Suprapubic skin (tissue), 3 donors: ENCODE measurements around the gene KIF16B.

ENCODE experiments used
- CTCF ChIP-seq, 2 donors: fragments of 200-600 bp in 1 of 2; fragments of 450-650 bp in 1 of 2; sonication (generic) in 1 of 2; IDR thresholded peaks; one replicate each; pipeline ENCODE4 v1.5.1; 2016 to 2019; ENCODE audit warnings: antibody characterized with exemption in 2 of 2, mild to moderate bottlenecking in 1 of 2, moderate library complexity in 1 of 2
- POLR2AphosphoS5 ChIP-seq, 3 donors: sonication (generic); formaldehyde crosslinking; IDR thresholded peaks; one replicate each; pipeline ENCODE4 v1.6.1; 2017; ENCODE audit warnings: antibody characterized with exemption in 3 of 3

- TF ChIP-seq POLR2AphosphoS5 (IDR thresholded peaks at IDR 0.05) (no peak), CTCF (IDR thresholded peaks at IDR 0.05) (no peak)
Measured at GRCh38 chr20:16244892-16245291, 328.4 kb downstream of the KIF16B start.
